ENCODE results near the gene BPIFA3. TPM values are rescaled to one million over a fixed set of nuclear protein-coding genes. Genes with fewer than 3 reads are reported as not detected.

The BPIFA3 gene
- polyA plus RNA-seq, 1 donor from 2014 or later: not detected

DNA sequence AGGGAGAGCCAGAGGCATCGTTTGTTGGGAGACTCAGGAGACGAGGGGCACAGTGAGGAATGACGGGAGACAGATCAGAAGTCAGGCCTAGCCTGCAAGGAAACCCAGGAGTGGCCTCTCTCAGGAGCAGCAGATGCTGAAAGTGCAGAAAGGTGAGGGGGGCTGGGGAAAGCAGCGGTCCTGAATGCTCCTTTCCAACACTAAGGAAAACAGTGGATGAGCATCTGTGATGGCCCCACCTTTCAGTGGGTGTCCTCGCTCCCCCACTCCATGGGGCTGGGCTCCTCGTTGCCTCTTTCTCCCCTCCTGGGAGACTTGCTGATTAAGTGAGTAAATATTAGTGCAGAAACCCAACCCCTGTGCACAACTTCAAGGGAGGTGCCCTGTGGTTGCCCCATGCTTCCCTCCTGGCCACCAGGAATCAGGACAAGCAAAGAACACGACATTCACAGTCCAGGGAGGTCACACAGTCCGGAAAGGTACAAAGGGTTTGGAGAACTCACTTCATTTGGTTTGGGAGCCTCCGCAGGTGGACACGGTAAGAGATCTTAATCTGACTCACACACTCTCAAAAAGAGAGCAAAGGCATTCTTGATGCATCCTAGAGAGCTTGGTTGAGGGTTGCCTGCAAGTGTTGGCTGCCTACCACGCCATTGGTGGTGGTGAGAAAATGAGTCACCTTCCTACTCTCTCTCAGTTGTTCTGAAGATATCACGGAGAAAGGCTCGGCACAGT, 56.1 kb downstream of the BPIFA3 start:
- no peak for TF ChIP-seq EP300 (conservative IDR thresholded peaks at IDR 0.05; ENCODE audit: poor library complexity, severe bottlenecking)
- TF ChIP-seq, protein P1, sequence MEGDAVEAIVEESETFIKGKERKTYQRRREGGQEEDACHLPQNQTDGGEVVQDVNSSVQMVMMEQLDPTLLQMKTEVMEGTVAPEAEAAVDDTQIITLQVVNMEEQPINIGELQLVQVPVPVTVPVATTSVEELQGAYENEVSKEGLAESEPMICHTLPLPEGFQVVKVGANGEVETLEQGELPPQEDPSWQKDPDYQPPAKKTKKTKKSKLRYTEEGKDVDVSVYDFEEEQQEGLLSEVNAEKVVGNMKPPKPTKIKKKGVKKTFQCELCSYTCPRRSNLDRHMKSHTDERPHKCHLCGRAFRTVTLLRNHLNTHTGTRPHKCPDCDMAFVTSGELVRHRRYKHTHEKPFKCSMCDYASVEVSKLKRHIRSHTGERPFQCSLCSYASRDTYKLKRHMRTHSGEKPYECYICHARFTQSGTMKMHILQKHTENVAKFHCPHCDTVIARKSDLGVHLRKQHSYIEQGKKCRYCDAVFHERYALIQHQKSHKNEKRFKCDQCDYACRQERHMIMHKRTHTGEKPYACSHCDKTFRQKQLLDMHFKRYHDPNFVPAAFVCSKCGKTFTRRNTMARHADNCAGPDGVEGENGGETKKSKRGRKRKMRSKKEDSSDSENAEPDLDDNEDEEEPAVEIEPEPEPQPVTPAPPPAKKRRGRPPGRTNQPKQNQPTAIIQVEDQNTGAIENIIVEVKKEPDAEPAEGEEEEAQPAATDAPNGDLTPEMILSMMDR (IDR thresholded peaks at IDR 0.05; ENCODE audit: poor library complexity, severe bottlenecking): no peak
- no peak for TF ChIP-seq EZH2 (IDR thresholded peaks at IDR 0.05; ENCODE audit: borderline replicate concordance, insufficient read depth, low read length, poor library complexity, severe bottlenecking)
- TF ChIP-seq, protein P2, sequence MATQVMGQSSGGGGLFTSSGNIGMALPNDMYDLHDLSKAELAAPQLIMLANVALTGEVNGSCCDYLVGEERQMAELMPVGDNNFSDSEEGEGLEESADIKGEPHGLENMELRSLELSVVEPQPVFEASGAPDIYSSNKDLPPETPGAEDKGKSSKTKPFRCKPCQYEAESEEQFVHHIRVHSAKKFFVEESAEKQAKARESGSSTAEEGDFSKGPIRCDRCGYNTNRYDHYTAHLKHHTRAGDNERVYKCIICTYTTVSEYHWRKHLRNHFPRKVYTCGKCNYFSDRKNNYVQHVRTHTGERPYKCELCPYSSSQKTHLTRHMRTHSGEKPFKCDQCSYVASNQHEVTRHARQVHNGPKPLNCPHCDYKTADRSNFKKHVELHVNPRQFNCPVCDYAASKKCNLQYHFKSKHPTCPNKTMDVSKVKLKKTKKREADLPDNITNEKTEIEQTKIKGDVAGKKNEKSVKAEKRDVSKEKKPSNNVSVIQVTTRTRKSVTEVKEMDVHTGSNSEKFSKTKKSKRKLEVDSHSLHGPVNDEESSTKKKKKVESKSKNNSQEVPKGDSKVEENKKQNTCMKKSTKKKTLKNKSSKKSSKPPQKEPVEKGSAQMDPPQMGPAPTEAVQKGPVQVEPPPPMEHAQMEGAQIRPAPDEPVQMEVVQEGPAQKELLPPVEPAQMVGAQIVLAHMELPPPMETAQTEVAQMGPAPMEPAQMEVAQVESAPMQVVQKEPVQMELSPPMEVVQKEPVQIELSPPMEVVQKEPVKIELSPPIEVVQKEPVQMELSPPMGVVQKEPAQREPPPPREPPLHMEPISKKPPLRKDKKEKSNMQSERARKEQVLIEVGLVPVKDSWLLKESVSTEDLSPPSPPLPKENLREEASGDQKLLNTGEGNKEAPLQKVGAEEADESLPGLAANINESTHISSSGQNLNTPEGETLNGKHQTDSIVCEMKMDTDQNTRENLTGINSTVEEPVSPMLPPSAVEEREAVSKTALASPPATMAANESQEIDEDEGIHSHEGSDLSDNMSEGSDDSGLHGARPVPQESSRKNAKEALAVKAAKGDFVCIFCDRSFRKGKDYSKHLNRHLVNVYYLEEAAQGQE (IDR thresholded peaks at IDR 0.05; ENCODE audit: borderline replicate concordance): no peak
- no peak for TF ChIP-seq TAF1 (IDR thresholded peaks at IDR 0.05; ENCODE audit: low read depth)
- TF ChIP-seq RAD21 (conservative IDR thresholded peaks at IDR 0.05): no peak
- Histone ChIP-seq H4K20me1 (ENCODE audit: insufficient read depth) (no peaks in the 10 kb centered on the region), H3K27me3 (ENCODE audit: insufficient read depth, low read depth, low read length) (no peaks in the 10 kb centered on the region)

DNA sequence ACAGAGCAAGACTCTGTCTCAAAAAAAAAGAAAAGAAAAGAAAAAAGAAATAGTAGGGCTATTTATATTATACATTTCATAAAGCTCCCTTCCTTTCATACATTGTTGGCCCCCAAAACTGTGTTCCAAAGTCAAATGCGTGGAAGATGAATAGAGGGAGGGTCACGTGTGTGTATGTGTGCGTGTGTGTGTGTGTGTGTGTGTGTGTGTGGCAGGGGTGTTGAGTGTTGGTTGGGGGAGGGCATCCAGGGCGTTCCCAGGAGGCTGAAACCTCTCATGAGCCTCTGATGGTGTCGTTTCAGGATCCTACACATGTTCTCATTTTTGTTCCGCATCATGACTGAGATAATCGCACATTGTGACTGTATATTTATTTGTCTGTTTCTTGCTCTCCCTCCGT, 58.1 kb downstream of the BPIFA3 start:
- no peak overlapping the region for H3K9ac ChIP-seq (ENCODE audit: low read length)
- H4K20me1 ChIP-seq (ENCODE audit: insufficient read depth): no peaks in the 10 kb centered on the region
- no peaks in the 10 kb centered on the region for H3K36me3 ChIP-seq (ENCODE audit: insufficient read depth, low read length)
- H3K79me2 ChIP-seq (replicated peaks; ENCODE audit: insufficient read depth, low read length): no peaks in the 10 kb centered on the region
- no peaks in the 10 kb centered on the region for H3F3A ChIP-seq (ENCODE audit: insufficient read depth, low read length, poor library complexity, severe bottlenecking)
- TF ChIP-seq RAD21 (conservative IDR thresholded peaks at IDR 0.05) (no peak), EZH2 (IDR thresholded peaks at IDR 0.05; ENCODE audit: borderline replicate concordance, insufficient read depth, low read length, poor library complexity, severe bottlenecking) (no peak), POLR2AphosphoS5 (IDR thresholded peaks at IDR 0.05) (no peak), MXI1 (conservative IDR thresholded peaks at IDR 0.05; ENCODE audit: poor library complexity, severe bottlenecking) (no peak), EP300 (conservative IDR thresholded peaks at IDR 0.05; ENCODE audit: poor library complexity, severe bottlenecking) (no peak), SMC3 (conservative IDR thresholded peaks at IDR 0.05; ENCODE audit: poor library complexity) (no peak), TAF1 (IDR thresholded peaks at IDR 0.05; ENCODE audit: low read depth) (no peak)
- TF ChIP-seq, protein P2 (IDR thresholded peaks at IDR 0.05; ENCODE audit: borderline replicate concordance): no peak
- TF ChIP-seq, protein P1 (IDR thresholded peaks at IDR 0.05; ENCODE audit: poor library complexity, severe bottlenecking): no peak
- H3K4me2 ChIP-seq (ENCODE audit: low read length): no peak overlapping the region
- H3K27me3 ChIP-seq (ENCODE audit: insufficient read depth, low read depth, low read length): no peaks in the 10 kb centered on the region
- H3K9me3 ChIP-seq (ENCODE audit: low read length): no peaks in the 10 kb centered on the region
- no peak overlapping the region for H3K4me3 ChIP-seq (ENCODE audit: low read length)
- H3K9me2 ChIP-seq (ENCODE audit: insufficient read depth, low read length): no peaks in the 10 kb centered on the region
- no peak overlapping the region for H2AFZ ChIP-seq (ENCODE audit: low read depth, low read length)
- no peak overlapping the region for H3K27ac ChIP-seq (ENCODE audit: low read length)

More for the DNA sequence above, 56.1 kb downstream of the BPIFA3 start:
- H3K9me2 ChIP-seq (ENCODE audit: insufficient read depth, low read length): no peaks in the 10 kb centered on the region
- no peak overlapping the region for H3K4me3 ChIP-seq (ENCODE audit: low read length)
- H2AFZ ChIP-seq (ENCODE audit: low read depth, low read length): no peak overlapping the region
- no peaks in the 10 kb centered on the region for H3K79me2 ChIP-seq (replicated peaks; ENCODE audit: insufficient read depth, low read length)
- no peaks in the 10 kb centered on the region for H3K36me3 ChIP-seq (ENCODE audit: insufficient read depth, low read length)
- H3K27ac ChIP-seq (ENCODE audit: low read length): no peak overlapping the region
- H3K9ac ChIP-seq (ENCODE audit: low read length): no peak overlapping the region
- H3K4me2 ChIP-seq (ENCODE audit: low read length): no peak overlapping the region
- no peaks in the 10 kb centered on the region for H3F3A ChIP-seq (ENCODE audit: insufficient read depth, low read length, poor library complexity, severe bottlenecking)
- H3K9me3 ChIP-seq (ENCODE audit: low read length): no peaks in the 10 kb centered on the region
